ENCODE measurements around the gene AR. TPM values are rescaled to one million over a fixed set of nuclear protein-coding genes. Genes with fewer than 3 reads are reported as not detected.

The AR gene
- total and polyA plus RNA-seq, 9 of the 15 experiments (the other 6 are each of a cell fraction or from before 2014, with no cell fraction given): 0.01 to 0.04 (median 0.01) TPM; not detected in 6

DNA sequence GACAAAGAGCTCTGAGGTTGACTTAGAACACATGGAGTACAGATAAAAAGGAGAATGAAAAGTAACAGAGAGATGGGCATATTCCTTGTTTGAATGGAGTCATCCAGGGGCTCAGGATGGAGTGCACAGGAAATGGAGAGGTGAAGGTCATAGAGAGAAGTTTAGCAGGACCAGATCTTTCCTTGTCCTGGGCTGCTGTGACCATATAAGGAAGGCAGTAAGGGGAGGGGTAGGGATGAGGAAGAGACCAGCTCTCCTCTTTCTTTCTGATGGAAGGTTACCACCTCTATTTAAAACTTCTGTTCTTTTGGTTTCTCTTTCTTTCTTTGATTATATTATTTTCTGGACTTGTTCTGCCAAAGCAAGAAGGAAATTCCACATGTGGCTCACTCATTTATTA, 27.0 kb downstream of the AR start:
- BruUV-seq (replicated peaks): no TSS peak
- Histone ChIP-seq H4K20me1 (replicated peaks; ENCODE audit: control insufficient read depth, insufficient read depth, low read length) (no peaks in the 10 kb centered on the region), H3K4me2 (ENCODE audit: insufficient read depth, low read length) (no peak overlapping the region), H3K9me3 (replicated peaks; ENCODE audit: control insufficient read depth, insufficient read depth, low read depth, low read length) (no peaks in the 10 kb centered on the region), H3K4me1 (replicated peaks in 1 of 2; ENCODE audit: control insufficient read depth in 2 of 2, insufficient read depth in 2 of 2, low read length in 2 of 2) (no peaks in the 10 kb centered on the region), H3K9me1 (ENCODE audit: control insufficient read depth, insufficient read depth, low read length) (no peaks in the 10 kb centered on the region), H3K27ac (ENCODE audit: extremely low read depth, low read depth, low read length) (no peak overlapping the region), H3K27me3 (ENCODE audit: control insufficient read depth in 2 of 2, insufficient read depth in 2 of 2, low read length in 2 of 2) (no peaks in the 10 kb centered on the region), H2AFZ (ENCODE audit: low read depth, low read length) (no peak overlapping the region), H3K36me3 (ENCODE audit: control insufficient read depth, insufficient read depth, low read length) (no peaks in the 10 kb centered on the region), H3K79me2 (ENCODE audit: control insufficient read depth, insufficient read depth, low read length) (no peaks in the 10 kb centered on the region), H3K9ac (ENCODE audit: insufficient read depth in 1 of 2, low read depth in 2 of 2, low read length in 2 of 2) (no peak overlapping the region), H3K4me3 (no peak overlapping the region)
- POLR2A ChIA-PET: no interaction called here
- TF ChIP-seq, protein P1, sequence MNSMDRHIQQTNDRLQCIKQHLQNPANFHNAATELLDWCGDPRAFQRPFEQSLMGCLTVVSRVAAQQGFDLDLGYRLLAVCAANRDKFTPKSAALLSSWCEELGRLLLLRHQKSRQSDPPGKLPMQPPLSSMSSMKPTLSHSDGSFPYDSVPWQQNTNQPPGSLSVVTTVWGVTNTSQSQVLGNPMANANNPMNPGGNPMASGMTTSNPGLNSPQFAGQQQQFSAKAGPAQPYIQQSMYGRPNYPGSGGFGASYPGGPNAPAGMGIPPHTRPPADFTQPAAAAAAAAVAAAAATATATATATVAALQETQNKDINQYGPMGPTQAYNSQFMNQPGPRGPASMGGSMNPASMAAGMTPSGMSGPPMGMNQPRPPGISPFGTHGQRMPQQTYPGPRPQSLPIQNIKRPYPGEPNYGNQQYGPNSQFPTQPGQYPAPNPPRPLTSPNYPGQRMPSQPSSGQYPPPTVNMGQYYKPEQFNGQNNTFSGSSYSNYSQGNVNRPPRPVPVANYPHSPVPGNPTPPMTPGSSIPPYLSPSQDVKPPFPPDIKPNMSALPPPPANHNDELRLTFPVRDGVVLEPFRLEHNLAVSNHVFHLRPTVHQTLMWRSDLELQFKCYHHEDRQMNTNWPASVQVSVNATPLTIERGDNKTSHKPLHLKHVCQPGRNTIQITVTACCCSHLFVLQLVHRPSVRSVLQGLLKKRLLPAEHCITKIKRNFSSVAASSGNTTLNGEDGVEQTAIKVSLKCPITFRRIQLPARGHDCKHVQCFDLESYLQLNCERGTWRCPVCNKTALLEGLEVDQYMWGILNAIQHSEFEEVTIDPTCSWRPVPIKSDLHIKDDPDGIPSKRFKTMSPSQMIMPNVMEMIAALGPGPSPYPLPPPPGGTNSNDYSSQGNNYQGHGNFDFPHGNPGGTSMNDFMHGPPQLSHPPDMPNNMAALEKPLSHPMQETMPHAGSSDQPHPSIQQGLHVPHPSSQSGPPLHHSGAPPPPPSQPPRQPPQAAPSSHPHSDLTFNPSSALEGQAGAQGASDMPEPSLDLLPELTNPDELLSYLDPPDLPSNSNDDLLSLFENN (IDR thresholded peaks at IDR 0.05; ENCODE audit: low read depth in 2 of 2, low read length in 2 of 2): no peak
- TF ChIP-seq ZNF134 (CRISPR knock-in tag; conservative IDR thresholded peaks at IDR 0.05) (no peak), POLR2AphosphoS2 (IDR thresholded peaks at IDR 0.05; ENCODE audit: low read length) (no peak), ZFX (CRISPR knock-in tag; IDR thresholded peaks at IDR 0.05) (no peak)
- TF ChIP-seq, protein P2, sequence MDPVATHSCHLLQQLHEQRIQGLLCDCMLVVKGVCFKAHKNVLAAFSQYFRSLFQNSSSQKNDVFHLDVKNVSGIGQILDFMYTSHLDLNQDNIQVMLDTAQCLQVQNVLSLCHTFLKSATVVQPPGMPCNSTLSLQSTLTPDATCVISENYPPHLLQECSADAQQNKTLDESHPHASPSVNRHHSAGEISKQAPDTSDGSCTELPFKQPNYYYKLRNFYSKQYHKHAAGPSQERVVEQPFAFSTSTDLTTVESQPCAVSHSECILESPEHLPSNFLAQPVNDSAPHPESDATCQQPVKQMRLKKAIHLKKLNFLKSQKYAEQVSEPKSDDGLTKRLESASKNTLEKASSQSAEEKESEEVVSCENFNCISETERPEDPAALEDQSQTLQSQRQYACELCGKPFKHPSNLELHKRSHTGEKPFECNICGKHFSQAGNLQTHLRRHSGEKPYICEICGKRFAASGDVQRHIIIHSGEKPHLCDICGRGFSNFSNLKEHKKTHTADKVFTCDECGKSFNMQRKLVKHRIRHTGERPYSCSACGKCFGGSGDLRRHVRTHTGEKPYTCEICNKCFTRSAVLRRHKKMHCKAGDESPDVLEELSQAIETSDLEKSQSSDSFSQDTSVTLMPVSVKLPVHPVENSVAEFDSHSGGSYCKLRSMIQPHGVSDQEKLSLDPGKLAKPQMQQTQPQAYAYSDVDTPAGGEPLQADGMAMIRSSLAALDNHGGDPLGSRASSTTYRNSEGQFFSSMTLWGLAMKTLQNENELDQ (CRISPR knock-in tag; IDR thresholded peaks at IDR 0.05; ENCODE audit: borderline replicate concordance): no peak
- no peak for ATAC-seq
- no peak for FAIRE-seq
- DNase-seq (ENCODE audit: extremely low read depth in 1 of 4, low spot score in 3 of 4): no peak
- in situ Hi-C loops (cut with MboI): no loop called here
- CTCF ChIA-PET (ENCODE audit: low intra/inter-chr PET ratio): no interaction called here
- intact Hi-C loops (cut with micrococcal nuclease): no loop called here

All from K562 (cell line).